GM18858 (cell line): ENCODE results near the gene SPRED1.
"Not testable (repeated sequence)": the region's sequence is repeated elsewhere in the genome, so short reads cannot be mapped to it uniquely, and the experiment has no call there.

Experiments used
- ATAC-seq: cut with Tn5 transposase; IDR thresholded peaks from one replicate; pipeline ENCODE4 v1.9.1; 2021; ENCODE audit not compliant: unreplicated experiment

Gene SPRED1

GRCh38 chr15:38231436-38231835 lies 21.2 kb upstream of the SPRED1 start:
- no peak for ATAC-seq

- not testable (repeated sequence) for ATAC-seq
Observed at GRCh38 chr15:38237021-38237420, 15.6 kb upstream of the SPRED1 start.

GRCh38 chr15:38238311-38238710 lies 14.3 kb upstream of the SPRED1 start:
- peak; percentile 44 for ATAC-seq

GRCh38 chr15:38242055-38242454 lies 10.6 kb upstream of the SPRED1 start:
- ATAC-seq: peak; percentile 91

- no peak for ATAC-seq
Observed at GRCh38 chr15:38243278-38244055, 9.2 kb upstream of the SPRED1 start.

GRCh38 chr15:38247336-38247735 lies 5.3 kb upstream of the SPRED1 start:
- ATAC-seq: no peak

GRCh38 chr15:38253351-38253781 lies 730 bp downstream of the SPRED1 start:
- ATAC-seq: no peak

GRCh38 chr15:38254051-38254883 lies 1.6 kb downstream of the SPRED1 start:
- peak; percentile 52 for ATAC-seq

- ATAC-seq: no peak
Observed at GRCh38 chr15:38255690-38256089, 3.1 kb downstream of the SPRED1 start.

GRCh38 chr15:38257676-38258075 lies 5.0 kb downstream of the SPRED1 start:
- ATAC-seq: no peak

- ATAC-seq: no peak
Observed at GRCh38 chr15:38259134-38259533, 6.5 kb downstream of the SPRED1 start.

- no peak for ATAC-seq
Observed at GRCh38 chr15:38260077-38260476, 7.4 kb downstream of the SPRED1 start.

GRCh38 chr15:38263251-38263650 lies 10.6 kb downstream of the SPRED1 start:
- ATAC-seq: no peak

GRCh38 chr15:38263996-38264395 lies 11.4 kb downstream of the SPRED1 start:
- ATAC-seq: no peak

- no peak for ATAC-seq
Observed at GRCh38 chr15:38266247-38266986, 13.8 kb downstream of the SPRED1 start.

- ATAC-seq: no peak
Observed at GRCh38 chr15:38267421-38268022, 14.9 kb downstream of the SPRED1 start.

GRCh38 chr15:38271144-38271543 lies 18.5 kb downstream of the SPRED1 start:
- no peak for ATAC-seq

- no peak for ATAC-seq
Observed at GRCh38 chr15:38271895-38272294, 19.3 kb downstream of the SPRED1 start.

- not testable (repeated sequence) for ATAC-seq
Observed at GRCh38 chr15:38272431-38272830, 19.8 kb downstream of the SPRED1 start.

- no peak for ATAC-seq
Observed at GRCh38 chr15:38274135-38274534, 21.5 kb downstream of the SPRED1 start.

GRCh38 chr15:38275959-38276358 lies 23.3 kb downstream of the SPRED1 start:
- ATAC-seq: no peak
